Duodenal mucosa (tissue), 2 donors: ENCODE measurements around the gene KRT33A.

Source experiments
- H3K27ac ChIP-seq: one replicate; pipeline ENCODE4 v1.7.0; 2013; ENCODE audit warnings: low read depth, low read length
- H3K27me3 ChIP-seq, 2 donors: one replicate each; pipeline ENCODE4 v1.7.0; 2013; ENCODE audit warnings: low read length in 2 of 2, control low read depth in 1 of 2; ENCODE audit not compliant: insufficient read depth in 2 of 2, control insufficient read depth in 1 of 2
- H3K36me3 ChIP-seq, 2 donors: one replicate each; pipeline ENCODE4 v1.7.0; 2013; ENCODE audit warnings: low read length in 2 of 2, control low read depth in 1 of 2; ENCODE audit not compliant: insufficient read depth in 2 of 2, control insufficient read depth in 1 of 2
- H3K4me1 ChIP-seq, 2 donors: one replicate each; pipeline ENCODE4 v1.7.0; 2013; ENCODE audit warnings: low read length in 2 of 2, control low read depth in 1 of 2; ENCODE audit not compliant: insufficient read depth in 2 of 2, control insufficient read depth in 1 of 2
- H3K4me3 ChIP-seq, 2 donors: one replicate each; pipeline ENCODE4 v1.7.0; 2013; ENCODE audit warnings: low read length in 2 of 2, low read depth in 1 of 2
- H3K9ac ChIP-seq, 2 donors: one replicate each; pipeline ENCODE4 v1.7.0; 2013; ENCODE audit warnings: low read length in 2 of 2, low read depth in 1 of 2
- H3K9me3 ChIP-seq, 2 donors: one replicate each; pipeline ENCODE4 v1.7.0; 2013; ENCODE audit warnings: low read length in 2 of 2, control low read depth in 1 of 2; ENCODE audit not compliant: control insufficient read depth in 1 of 2

KRT33A gene

GRCh38 chr17:41308251-41308917, 42.2 kb downstream of the KRT33A start:
- no peak overlapping the region for H3K9ac ChIP-seq
- H3K9me3 ChIP-seq, result no peaks in the 10 kb centered on the region
- H3K27me3 ChIP-seq, result peaks cover 3 to 5% of the 10 kb centered on the region in 2 donors
- H3K27ac ChIP-seq, result no peak overlapping the region
- H3K36me3 ChIP-seq, result no peaks in the 10 kb centered on the region
- peaks cover 8 to 15% of the 10 kb centered on the region in 2 donors for H3K4me1 ChIP-seq
- H3K4me3 ChIP-seq, result peak overlapping the region in 1 of 2 donors; percentile 7

- Histone ChIP-seq H3K9ac (no peak overlapping the region), H3K27ac (no peak overlapping the region), H3K36me3 (no peaks in the 10 kb centered on the region), H3K4me1 (peaks cover 8 to 15% of the 10 kb centered on the region in 2 donors), H3K27me3 (peaks cover 4 to 5% of the 10 kb centered on the region in 2 donors), H3K9me3 (no peaks in the 10 kb centered on the region), H3K4me3 (no peak overlapping the region)
Measured at GRCh38 chr17:41307647-41308046, 43.0 kb downstream of the KRT33A start.

- no peak overlapping the region for H3K4me3 ChIP-seq
- no peak overlapping the region for H3K27ac ChIP-seq
- H3K4me1 ChIP-seq, result peaks cover 8 to 12% of the 10 kb centered on the region in 2 donors
- H3K9me3 ChIP-seq, result no peaks in the 10 kb centered on the region
- H3K36me3 ChIP-seq, result no peaks in the 10 kb centered on the region
- no peak overlapping the region for H3K9ac ChIP-seq
- peaks cover 5 to 12% of the 10 kb centered on the region in 2 donors for H3K27me3 ChIP-seq
Measured at GRCh38 chr17:41304091-41304490, 46.5 kb downstream of the KRT33A start.

GRCh38 chr17:41302981-41303380, 47.6 kb downstream of the KRT33A start:
- no peak overlapping the region for H3K27ac ChIP-seq
- H3K4me1 ChIP-seq, result peaks cover 0 to under 1% of the 10 kb centered on the region in 2 donors
- H3K9me3 ChIP-seq, result no peaks in the 10 kb centered on the region
- H3K4me3 ChIP-seq, result no peak overlapping the region
- peaks cover 5 to 9% of the 10 kb centered on the region in 2 donors for H3K27me3 ChIP-seq
- no peak overlapping the region for H3K9ac ChIP-seq
- H3K36me3 ChIP-seq, result no peaks in the 10 kb centered on the region

GRCh38 chr17:41301916-41302901, 48.4 kb downstream of the KRT33A start, which contains the start of gene KRTAP29-1:
Gene KRTAP29-1, minus strand, starts transcription at chr17:41302851. Its CDS starts 0 bp downstream, at chr17:41302851.
- Histone ChIP-seq H3K27ac (no peak within 1 kb of the TSS), H3K9me3 (no peaks in the 10 kb centered on the region), H3K36me3 (no peaks in the 10 kb centered on the region), H3K4me3 (no peak within 1 kb of the TSS), H3K4me1 (no peaks in the 10 kb centered on the region), H3K27me3 (peaks cover under 1 to 9% of the 10 kb centered on the region in 2 donors), H3K9ac (no peak within 1 kb of the TSS)

- Histone ChIP-seq H3K27ac (no peak overlapping the region), H3K9ac (no peak overlapping the region), H3K4me3 (no peak overlapping the region), H3K27me3 (peaks cover 0 to 9% of the 10 kb centered on the region in 2 donors), H3K36me3 (no peaks in the 10 kb centered on the region), H3K9me3 (no peaks in the 10 kb centered on the region), H3K4me1 (no peaks in the 10 kb centered on the region)
Measured at GRCh38 chr17:41301204-41301790, 49.3 kb downstream of the KRT33A start.

GRCh38 chr17:41298458-41299135, 52.0 kb downstream of the KRT33A start:
- no peaks in the 10 kb centered on the region for H3K4me1 ChIP-seq
- peaks cover 0 to 9% of the 10 kb centered on the region in 2 donors for H3K27me3 ChIP-seq
- no peaks in the 10 kb centered on the region for H3K9me3 ChIP-seq
- H3K36me3 ChIP-seq, result no peaks in the 10 kb centered on the region
- H3K27ac ChIP-seq, result no peak overlapping the region
- no peak overlapping the region for H3K4me3 ChIP-seq
- H3K9ac ChIP-seq, result no peak overlapping the region

GRCh38 chr17:41296846-41297245, 53.8 kb downstream of the KRT33A start:
- Histone ChIP-seq H3K36me3 (no peaks in the 10 kb centered on the region), H3K9ac (no peak overlapping the region), H3K27ac (no peak overlapping the region), H3K9me3 (no peaks in the 10 kb centered on the region), H3K4me1 (no peaks in the 10 kb centered on the region), H3K27me3 (no peaks in the 10 kb centered on the region), H3K4me3 (no peak overlapping the region)
